ENCODE results near the gene XXYLT1. TPM values are rescaled to one million over a fixed set of nuclear protein-coding genes. Genes with fewer than 3 reads are reported as not detected.

XXYLT1 gene
- total RNA-seq, 1 donor from 2014 or later = 7.6 TPM

- H3K9me3 Mint-ChIP-seq = no peaks in the 10 kb centered on the region
- no peak overlapping the region for H3K4me3 Mint-ChIP-seq
- ATAC-seq (ENCODE audit: low read depth) = no peak
- no peak for DNase-seq
- H3K27ac Mint-ChIP-seq = no peak overlapping the region
- ChIA-PET POLR2A (no interaction called here), CTCF (no interaction called here)
- H3K36me3 Mint-ChIP-seq (ENCODE audit: low read depth) = peaks cover 2% of the 10 kb centered on the region
- TF ChIP-seq, protein P1, sequence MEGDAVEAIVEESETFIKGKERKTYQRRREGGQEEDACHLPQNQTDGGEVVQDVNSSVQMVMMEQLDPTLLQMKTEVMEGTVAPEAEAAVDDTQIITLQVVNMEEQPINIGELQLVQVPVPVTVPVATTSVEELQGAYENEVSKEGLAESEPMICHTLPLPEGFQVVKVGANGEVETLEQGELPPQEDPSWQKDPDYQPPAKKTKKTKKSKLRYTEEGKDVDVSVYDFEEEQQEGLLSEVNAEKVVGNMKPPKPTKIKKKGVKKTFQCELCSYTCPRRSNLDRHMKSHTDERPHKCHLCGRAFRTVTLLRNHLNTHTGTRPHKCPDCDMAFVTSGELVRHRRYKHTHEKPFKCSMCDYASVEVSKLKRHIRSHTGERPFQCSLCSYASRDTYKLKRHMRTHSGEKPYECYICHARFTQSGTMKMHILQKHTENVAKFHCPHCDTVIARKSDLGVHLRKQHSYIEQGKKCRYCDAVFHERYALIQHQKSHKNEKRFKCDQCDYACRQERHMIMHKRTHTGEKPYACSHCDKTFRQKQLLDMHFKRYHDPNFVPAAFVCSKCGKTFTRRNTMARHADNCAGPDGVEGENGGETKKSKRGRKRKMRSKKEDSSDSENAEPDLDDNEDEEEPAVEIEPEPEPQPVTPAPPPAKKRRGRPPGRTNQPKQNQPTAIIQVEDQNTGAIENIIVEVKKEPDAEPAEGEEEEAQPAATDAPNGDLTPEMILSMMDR (IDR thresholded peaks at IDR 0.05) = no peak
- H3K4me1 Mint-ChIP-seq = peaks cover 6% of the 10 kb centered on the region
- no peaks in the 10 kb centered on the region for H3K27me3 Mint-ChIP-seq
- intact Hi-C loops (cut with micrococcal nuclease) = no loop called here
These were observed 56.6 kb downstream of the XXYLT1 start for GRCh38 chr3:195214381-195214780.

- no peak overlapping the region for H3K4me3 Mint-ChIP-seq
- no peaks in the 10 kb centered on the region for H3K27me3 Mint-ChIP-seq
These were observed 57.2 kb downstream of the XXYLT1 start for GRCh38 chr3:195213639-195214315.

DNA sequence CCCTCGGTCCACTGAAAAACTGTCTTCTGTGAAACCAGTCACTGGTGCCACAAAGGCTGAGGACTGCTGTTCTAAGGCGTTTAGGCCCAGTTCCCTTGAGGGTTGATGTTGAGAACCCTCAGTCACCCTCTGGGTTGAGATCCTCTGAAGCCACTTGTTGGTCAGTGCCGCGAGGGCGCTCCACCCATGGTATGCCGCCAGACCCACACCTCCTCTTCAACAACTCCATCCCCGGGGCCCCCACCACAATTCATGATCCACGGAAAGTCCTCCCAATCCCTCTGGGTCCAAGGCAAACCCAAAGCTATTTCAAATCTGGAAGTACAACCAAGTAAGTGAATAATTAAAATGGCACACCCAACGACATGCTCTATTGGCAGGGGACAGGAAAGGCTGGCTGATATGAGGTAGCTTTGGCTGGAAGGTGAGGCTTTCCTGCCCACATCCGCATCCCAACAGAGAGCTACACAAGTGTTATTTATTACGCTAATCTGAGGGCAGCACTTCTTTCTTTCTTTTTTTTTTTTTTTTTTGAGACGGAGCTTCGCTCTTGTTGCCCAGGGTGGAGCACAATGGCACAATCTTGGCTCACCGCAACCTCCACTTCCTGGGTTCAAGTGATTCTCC, 58.1 kb downstream of the XXYLT1 start:
- ChIA-PET CTCF (interaction anchor here (0.6 kb wide), 1 partner anchor 109 kb away, joined by 3 read pairs; no protein-coding TSS in a partner anchor), POLR2A (no interaction called here)
- intact Hi-C loops (cut with micrococcal nuclease) = no loop called here
- no peak overlapping the region for H3K27ac Mint-ChIP-seq
- H3K27me3 Mint-ChIP-seq = no peaks in the 10 kb centered on the region
- DNase-seq = no peak
- no peak for ATAC-seq (ENCODE audit: low read depth)
- H3K9me3 Mint-ChIP-seq = no peaks in the 10 kb centered on the region
- H3K4me3 Mint-ChIP-seq = no peak overlapping the region
- no peaks in the 10 kb centered on the region for H3K36me3 Mint-ChIP-seq (ENCODE audit: low read depth)
- peaks cover 16% of the 10 kb centered on the region for H3K4me1 Mint-ChIP-seq
- TF ChIP-seq, protein P1 (IDR thresholded peaks at IDR 0.05) = no peak

More at GRCh38 chr3:195213639-195214315, 57.2 kb downstream of the XXYLT1 start:
- ChIA-PET POLR2A (interaction anchor here (0.6 kb wide), 1 partner anchor 9 kb away, joined by 5 read pairs; no protein-coding TSS in a partner anchor), CTCF (no interaction called here)
- no peak for ATAC-seq (ENCODE audit: low read depth)
- H3K4me1 Mint-ChIP-seq = peaks cover 7% of the 10 kb centered on the region
- no peak for DNase-seq
- intact Hi-C loops (cut with micrococcal nuclease) = no loop called here
- no peaks in the 10 kb centered on the region for H3K36me3 Mint-ChIP-seq (ENCODE audit: low read depth)
- TF ChIP-seq, protein P1 (IDR thresholded peaks at IDR 0.05) = no peak
- no peaks in the 10 kb centered on the region for H3K9me3 Mint-ChIP-seq
- H3K27ac Mint-ChIP-seq = no peak overlapping the region

DNA sequence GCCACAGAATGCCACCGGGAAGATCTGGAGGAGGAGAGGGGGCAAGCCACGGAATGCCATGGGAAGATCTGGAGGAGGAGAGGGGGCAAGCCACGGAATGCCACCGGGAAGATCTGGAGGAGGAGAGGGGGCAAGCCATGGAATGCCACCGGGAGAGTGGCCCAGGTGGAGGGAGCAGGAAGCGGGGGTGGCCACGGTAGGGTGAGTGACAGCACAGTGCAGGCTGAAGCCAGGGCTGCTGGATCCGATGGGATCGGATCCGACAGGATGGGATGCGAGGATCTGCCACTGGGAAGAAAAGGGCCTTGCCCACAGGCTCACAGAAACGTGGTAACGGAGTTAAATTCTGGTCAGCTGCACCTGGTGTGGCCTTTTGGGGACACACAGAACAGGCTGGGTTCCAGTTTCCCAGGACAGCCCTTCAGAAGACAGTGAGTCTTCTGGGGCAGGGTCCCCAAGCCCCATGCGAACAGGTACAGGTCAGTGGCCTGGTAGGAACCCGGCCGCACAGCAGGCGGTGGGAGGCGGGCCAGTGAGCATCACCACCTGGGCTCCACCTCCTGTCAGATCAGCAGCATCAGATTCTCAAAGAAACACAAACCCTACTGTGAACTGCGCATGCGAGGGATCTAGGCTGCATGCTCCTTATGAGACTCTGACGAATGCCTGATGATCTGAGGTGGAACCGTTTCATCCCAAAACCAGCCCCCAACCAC, 58.8 kb downstream of the XXYLT1 start:
- Mint-ChIP-seq H3K27me3 (no peaks in the 10 kb centered on the region), H3K27ac (no peak overlapping the region), H3K4me3 (no peak overlapping the region), H3K4me1 (peaks cover 18% of the 10 kb centered on the region), H3K36me3 (ENCODE audit: low read depth) (no peaks in the 10 kb centered on the region), H3K9me3 (no peaks in the 10 kb centered on the region)
- POLR2A ChIA-PET = no interaction called here
- CTCF ChIA-PET = interaction anchor here (0.6 kb wide), 1 partner anchor 108 kb away, joined by 3 read pairs; no protein-coding TSS in a partner anchor
- DNase-seq (no peak), ATAC-seq (ENCODE audit: low read depth) (no peak)
- intact Hi-C loops (cut with micrococcal nuclease) = no loop called here
- TF ChIP-seq, protein P1 (IDR thresholded peaks at IDR 0.05) = no peak

All from activated B cell treated with CpG ODN at 0.5 μM for 24 hours (primary cell).